ENCODE results near the gene UBE2M.
"Not testable (repeated sequence)": the region's sequence is repeated elsewhere in the genome, so short reads cannot be mapped to it uniquely, and the experiment has no call there.

UBE2M gene

GRCh38 chr19:58513694-58514563 is 44.5 kb downstream of the UBE2M start:
- DNase-seq (ENCODE audit: low read depth in 1 of 2, low spot score in 1 of 2) = peak; percentile 90 to 92

DNA sequence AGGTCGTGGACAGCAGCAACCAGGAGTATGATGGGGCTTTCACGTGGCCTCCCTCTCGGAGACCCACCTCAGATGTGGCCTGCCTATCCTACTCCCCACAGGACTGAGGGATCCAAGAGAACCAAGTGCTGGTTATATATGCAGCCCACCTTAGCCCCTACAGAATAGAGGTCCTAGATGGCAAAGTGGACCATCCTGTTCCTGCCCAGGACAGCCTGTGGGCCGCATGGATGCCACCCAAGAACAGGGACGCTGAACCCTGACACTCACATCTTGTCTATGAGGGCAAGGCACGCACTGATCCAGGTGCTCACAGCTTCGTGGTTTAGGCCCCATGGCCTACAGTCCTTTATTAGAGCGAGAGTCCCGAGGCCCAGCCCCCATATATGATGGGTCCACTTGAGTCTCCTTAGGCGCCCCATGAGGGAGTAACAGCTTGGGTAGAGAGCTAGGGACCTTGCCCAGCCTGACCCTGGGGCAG is 45.2 kb downstream of the UBE2M start:
- no peak for DNase-seq (ENCODE audit: low read depth in 1 of 2, low spot score in 1 of 2)

GRCh38 chr19:58511353-58512208 is 46.8 kb downstream of the UBE2M start, which contains the start of gene SLC27A5:
SLC27A5 (minus strand) TSS chr19:58511992; CDS start chr19:58511955, 37 bp downstream.
- DNase-seq (ENCODE audit: low read depth in 1 of 2, low spot score in 1 of 2) = no peak

GRCh38 chr19:58510084-58510862 is 48.1 kb downstream of the UBE2M start:
- no peak for DNase-seq (ENCODE audit: low read depth in 1 of 2, low spot score in 1 of 2)

- no peak for DNase-seq (ENCODE audit: low read depth in 1 of 2, low spot score in 1 of 2)
Observed at GRCh38 chr19:58509731-58510083, 48.7 kb downstream of the UBE2M start.

DNA sequence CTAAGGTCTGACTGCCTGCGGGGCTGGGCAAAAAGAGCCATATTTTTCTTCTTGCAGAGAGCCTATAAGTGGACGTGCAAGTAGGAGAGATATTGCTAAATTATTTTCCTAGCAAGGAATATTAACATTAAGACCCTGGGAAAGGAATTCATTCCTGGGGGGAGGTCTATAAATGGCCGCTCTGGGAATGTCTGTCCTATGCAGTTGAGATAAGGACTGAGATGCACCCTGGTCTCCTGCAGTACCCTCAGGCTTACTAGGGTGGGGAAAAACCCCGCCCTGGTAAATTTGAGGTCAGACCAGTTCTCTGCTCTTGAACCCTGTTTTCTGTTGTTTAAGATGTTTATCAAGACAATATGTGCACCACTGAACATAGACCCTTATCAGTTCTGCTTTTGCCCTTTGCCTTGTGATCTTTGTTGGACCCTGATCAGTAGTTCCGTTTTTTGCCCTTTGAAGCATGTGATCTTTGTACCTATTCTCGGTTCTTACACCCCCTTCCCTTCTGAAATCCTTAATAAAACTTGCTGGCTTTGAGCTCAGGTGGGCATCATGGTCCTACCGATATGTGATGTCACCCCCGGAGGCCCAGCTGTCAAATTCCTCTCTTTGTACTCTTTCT is 50.7 kb downstream of the UBE2M start:
- DNase-seq (ENCODE audit: low read depth in 1 of 2, low spot score in 1 of 2) = not testable (repeated sequence)

Measured in activated CD4-positive, alpha-beta T cell treated with anti-CD3 and anti-CD28 coated beads, Interleukin-2, amount 50 U/mL, for 24 hours (primary cell).